GM12801 (cell line): ENCODE results near the gene HACD1.

Experiments
- CTCF ChIP-seq: IDR thresholded peaks from one replicate; pipeline ENCODE4 v1.5.1; 2011; ENCODE audit warnings: control low read depth; ENCODE audit not compliant: insufficient read length; ENCODE audit errors: extremely low read depth

The HACD1 gene

DNA sequence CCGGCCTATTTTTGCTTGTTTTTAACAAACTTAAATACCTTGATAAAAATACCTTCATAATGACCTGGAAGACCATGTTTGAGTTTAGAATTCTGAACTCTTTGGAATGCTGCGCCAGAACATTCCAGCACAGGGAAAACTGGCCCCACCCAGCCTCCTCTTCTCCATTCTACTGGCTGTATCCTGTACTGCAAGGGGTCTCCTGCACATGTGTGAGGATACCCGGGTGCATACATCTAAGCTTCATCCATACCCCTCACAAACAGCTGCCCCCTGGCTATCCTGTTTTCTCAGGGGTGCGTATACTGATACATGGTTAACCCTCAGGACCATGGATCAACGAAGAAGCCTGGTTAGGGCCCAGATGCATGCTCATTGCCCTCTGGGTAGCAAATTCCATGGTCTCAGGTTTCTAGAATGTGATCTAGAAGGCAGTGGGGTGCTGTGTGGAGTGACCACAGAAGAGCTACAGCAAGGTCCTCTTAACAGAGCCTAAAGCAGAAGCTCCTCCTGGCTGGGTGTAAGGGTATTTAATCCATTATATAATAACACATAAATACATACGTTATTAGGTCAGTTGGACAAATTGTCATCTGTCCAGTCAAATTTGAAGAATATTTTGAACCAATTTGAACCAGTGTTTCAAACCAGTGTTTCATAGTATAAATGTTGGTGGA lies 26.1 kb downstream of the HACD1 start:
- TF ChIP-seq CTCF: no peak

DNA sequence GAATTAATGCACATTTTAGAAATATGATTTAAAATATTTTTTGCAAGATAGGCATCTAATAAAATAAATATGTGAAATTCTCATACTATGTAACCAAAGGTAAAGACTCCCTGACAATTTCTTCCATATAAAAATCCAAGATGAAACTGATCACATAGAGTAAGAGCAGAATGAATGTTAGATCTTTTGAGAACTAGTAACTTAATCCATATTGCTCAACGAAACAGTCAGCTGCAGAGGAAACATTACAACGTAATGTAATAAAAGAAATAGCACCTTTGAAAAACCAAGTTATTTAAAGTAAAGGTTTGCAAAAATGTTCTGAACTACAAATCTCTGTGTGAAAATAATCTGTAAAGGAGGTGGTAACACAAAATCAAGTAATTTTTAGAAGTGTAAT lies 28.8 kb downstream of the HACD1 start:
- TF ChIP-seq CTCF: no peak

- no peak for TF ChIP-seq CTCF
Measured at GRCh38 chr10:17586821-17587234, 30.3 kb downstream of the HACD1 start.

DNA sequence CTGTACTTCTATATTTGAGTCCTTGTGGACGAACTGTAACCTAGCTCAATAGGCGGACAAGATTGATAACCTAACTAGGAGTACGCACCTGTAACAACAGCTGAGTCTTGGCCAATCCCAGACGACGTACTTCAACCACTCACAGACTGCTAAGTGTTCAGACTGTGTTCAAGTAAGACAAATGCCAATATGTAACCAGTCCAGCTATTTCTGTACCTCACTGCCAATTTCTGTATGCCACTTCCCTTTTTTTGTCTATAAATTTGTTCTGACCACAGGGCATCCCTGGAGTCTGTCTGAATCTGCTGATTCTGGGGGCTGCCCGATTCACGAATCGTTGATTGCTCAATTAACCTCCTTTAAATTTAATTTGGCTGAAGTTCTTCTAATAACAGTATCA lies 32.2 kb downstream of the HACD1 start:
- TF ChIP-seq CTCF: no peak

DNA sequence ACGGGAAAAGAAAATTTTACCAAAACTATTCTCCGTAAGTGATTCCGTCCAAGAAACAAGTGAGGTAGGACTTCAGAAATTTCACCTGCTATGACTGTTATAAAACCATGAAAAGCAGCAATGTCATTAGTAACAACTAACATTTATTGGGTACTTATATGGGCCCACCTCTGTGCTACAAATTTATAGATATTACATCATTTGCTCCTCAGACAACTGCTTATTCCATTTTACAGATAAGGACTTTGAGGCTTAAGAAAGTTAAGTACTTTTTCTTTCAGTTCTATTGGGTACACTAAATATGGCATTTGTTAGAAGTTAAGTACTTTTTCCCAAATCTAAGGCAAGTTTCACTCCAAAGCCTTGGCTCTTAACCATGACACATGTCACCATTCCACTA lies 36.3 kb downstream of the HACD1 start:
- TF ChIP-seq CTCF: no peak

GRCh38 chr10:17578603-17579002 lies 38.6 kb downstream of the HACD1 start:
- TF ChIP-seq CTCF: no peak

DNA sequence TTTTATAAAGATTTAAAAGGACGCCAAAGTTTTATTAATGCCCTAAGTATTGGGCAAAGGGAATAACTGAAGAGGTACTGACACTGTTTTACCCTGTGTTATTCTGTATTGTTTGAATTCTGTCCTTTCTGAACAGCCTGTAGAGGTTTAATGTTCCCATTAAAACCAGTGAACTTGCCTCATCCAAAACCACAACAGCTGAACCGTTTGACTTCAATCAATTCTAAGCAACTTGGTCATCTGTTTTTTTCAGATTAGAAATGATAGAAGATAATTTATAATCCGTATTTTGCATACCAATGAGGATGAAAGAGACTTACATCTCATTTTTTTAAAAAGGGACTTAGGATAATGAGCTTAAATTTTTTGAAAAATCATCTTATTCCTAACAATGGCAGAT lies 40.4 kb downstream of the HACD1 start:
- no peak for TF ChIP-seq CTCF
